GM23338 (cell line): ENCODE data around the gene PSMD13. TPM values are rescaled to one million over a fixed set of nuclear protein-coding genes. Genes with fewer than 3 reads are reported as not detected.

Experiments
- ATAC-seq: fragments of 200-7000 bp; cut with Tn5 transposase; 3 replicates; pipeline ENCODE4 v1.9.1; 2020
- DNase-seq: peaks from one replicate; pipeline ENCODE4 v3.0.0-alpha.2; 2015; ENCODE audit warnings: low spot score
- H2AFZ ChIP-seq: fragments of 200-600 bp; sonication (generic); 2 replicates; pipeline ENCODE4 v1.8.0; 2016; ENCODE audit warnings: antibody characterized with exemption, mild to moderate bottlenecking, moderate library complexity
- H3F3A ChIP-seq: fragments of 200-600 bp; sonication (generic); replicated peaks from 2 replicates; pipeline ENCODE4 v1.8.0; 2017; ENCODE audit warnings: antibody characterized with exemption, mixed run types, low read depth
- H3K27ac ChIP-seq: fragments of 200-600 bp; sonication (generic); 2 replicates; pipeline ENCODE4 v1.6.1; 2016; ENCODE audit warnings: low read depth
- H3K27me3 ChIP-seq: fragments of 200-600 bp; sonication (generic); 2 replicates; pipeline ENCODE4 v1.8.0; 2016; ENCODE audit warnings: mild to moderate bottlenecking, mixed run types, moderate library complexity; ENCODE audit not compliant: insufficient read depth
- H3K36me3 ChIP-seq: fragments of 200-600 bp; sonication (generic); 2 replicates; pipeline ENCODE4 v1.8.0; 2016; ENCODE audit warnings: mild to moderate bottlenecking; ENCODE audit not compliant: insufficient read depth
- H3K4me1 ChIP-seq: fragments of 200-600 bp; sonication (generic); 2 replicates; pipeline ENCODE4 v1.8.0; 2016; ENCODE audit warnings: mild to moderate bottlenecking, moderate library complexity; ENCODE audit not compliant: insufficient read depth
- H3K4me2 ChIP-seq: fragments of 200-600 bp; sonication (generic); 2 replicates; pipeline ENCODE4 v1.7.1; 2017; ENCODE audit warnings: mixed run types
- H3K4me3 ChIP-seq: fragments of 200-600 bp; sonication (generic); 2 replicates; pipeline ENCODE4 v1.6.1; 2016; ENCODE audit warnings: mixed run types
- H3K79me2 ChIP-seq: fragments of 200-600 bp; sonication (generic); replicated peaks from 2 replicates; pipeline ENCODE4 v1.8.0; 2017; ENCODE audit warnings: mild to moderate bottlenecking; ENCODE audit not compliant: insufficient read depth
- H3K9me2 ChIP-seq: fragments of 200-600 bp; sonication (generic); 2 replicates; pipeline ENCODE4 v1.8.0; 2017; ENCODE audit not compliant: insufficient read depth
- H4K20me1 ChIP-seq: fragments of 200-600 bp; sonication (generic); replicated peaks from 2 replicates; pipeline ENCODE4 v1.8.0; 2017; ENCODE audit warnings: mild to moderate bottlenecking; ENCODE audit not compliant: insufficient read depth
- H3K27ac Mint-ChIP-seq: 2 replicates; pipeline ENCODE4 v1.8.0; 2020; ENCODE audit warnings: inconsistent platforms, mild to moderate bottlenecking, moderate library complexity, mixed read lengths
- H3K27me3 Mint-ChIP-seq: 3 replicates; pipeline ENCODE4 v1.8.0; 2022; ENCODE audit warnings: low read depth, mild to moderate bottlenecking, moderate library complexity, mixed read lengths, inconsistent platforms; ENCODE audit not compliant: insufficient read depth, poor library complexity
- H3K36me3 Mint-ChIP-seq: 3 replicates; pipeline ENCODE4 v1.8.0; 2021; ENCODE audit warnings: low read depth, mild to moderate bottlenecking, inconsistent platforms, moderate library complexity, mixed read lengths
- H3K4me1 Mint-ChIP-seq: 3 replicates; pipeline ENCODE4 v1.8.0; 2020; ENCODE audit warnings: mild to moderate bottlenecking, inconsistent platforms, mixed read lengths
- H3K4me3 Mint-ChIP-seq: 3 replicates; pipeline ENCODE4 v1.8.0; 2021; ENCODE audit warnings: moderate library complexity, mild to moderate bottlenecking, inconsistent platforms, mixed read lengths
- H3K9me3 Mint-ChIP-seq: 3 replicates; pipeline ENCODE4 v1.8.0; 2020; ENCODE audit warnings: moderate library complexity, mild to moderate bottlenecking, inconsistent platforms, mixed read lengths
- CTCF ChIP-seq, 2 experiments: fragments of 200-600 bp in 1 of 2; sonication (generic) in 1 of 2; conservative IDR thresholded peaks; 2 replicates each; pipeline versions ENCODE4 v1.5.1 to v1.6.1; 2016 to 2017; ENCODE audit warnings: antibody characterized with exemption in 2 of 2, low read depth in 2 of 2, mild to moderate bottlenecking in 2 of 2, moderate library complexity in 1 of 2
- ETS1 ChIP-seq: IDR thresholded peaks from 2 replicates; pipeline ENCODE4 v1.6.1; 2016; ENCODE audit warnings: antibody characterized with exemption
- EZH2 ChIP-seq: fragments of 200-600 bp; sonication (generic); IDR thresholded peaks from one replicate; pipeline ENCODE4 v1.8.0; 2017; ENCODE audit warnings: antibody characterized with exemption, mild to moderate bottlenecking, low read depth; ENCODE audit not compliant: unreplicated experiment
- EZH2phosphoT487 ChIP-seq: fragments of 200-600 bp; sonication (generic); IDR thresholded peaks from one replicate; pipeline ENCODE4 v1.8.1; 2018; ENCODE audit warnings: antibody characterized with exemption; ENCODE audit not compliant: unreplicated experiment
- JUNB ChIP-seq: IDR thresholded peaks from one replicate; pipeline ENCODE4 v1.6.1; 2016; ENCODE audit warnings: antibody characterized with exemption; ENCODE audit not compliant: unreplicated experiment
- NANOG ChIP-seq: IDR thresholded peaks from 2 replicates; pipeline ENCODE4 v1.6.1; 2016; ENCODE audit warnings: antibody characterized with exemption, borderline replicate concordance
- POLR2AphosphoS5 ChIP-seq: IDR thresholded peaks from 2 replicates; pipeline ENCODE4 v1.6.1; 2016; ENCODE audit warnings: antibody characterized with exemption, low read depth
- ZNF114 ChIP-seq: fragments of 250-450 bp; sonication (Bioruptor Pico); IDR thresholded peaks from 2 replicates; pipeline ENCODE4 v1.5.0; 2020; ENCODE audit warnings: mild to moderate bottlenecking, moderate library complexity
- ZNF331 ChIP-seq: fragments of 250-450 bp; sonication (Bioruptor Pico); IDR thresholded peaks from 2 replicates; pipeline ENCODE4 v1.5.0; 2020; ENCODE audit warnings: low read depth, mild to moderate bottlenecking, moderate library complexity
- polyA plus RNA-seq: library from polyadenylated mRNA; unstranded; fragments of >200 nt; fragmentation: Nextera tagmentation; extraction: Ambion mirVana; gene quantifications from 2 replicates; pipeline ENCODE4 v1.2.1, GENCODE V29; 2016
- total RNA-seq: library from RNA; depleted of rRNA; stranded (reverse); fragments of >200 nt; shearing (Covaris generic); gene quantifications from 2 replicates; pipeline ENCODE4 v1.2.3, GENCODE V29; 2014
- TF ChIP-seq, protein P1 (sequence below): IDR thresholded peaks from one replicate; pipeline ENCODE4 v1.6.1; 2018; ENCODE audit warnings: antibody characterized with exemption; ENCODE audit not compliant: unreplicated experiment
- TF ChIP-seq, protein P2 (sequence below): fragments of 250-450 bp; sonication (Bioruptor Pico); IDR thresholded peaks from 2 replicates; pipeline ENCODE4 v1.5.0; 2020; ENCODE audit warnings: mild to moderate bottlenecking, moderate library complexity

Gene PSMD13
- total and polyA plus RNA-seq, 2 experiments from 2014 or later, result 111 to 114 TPM

DNA sequence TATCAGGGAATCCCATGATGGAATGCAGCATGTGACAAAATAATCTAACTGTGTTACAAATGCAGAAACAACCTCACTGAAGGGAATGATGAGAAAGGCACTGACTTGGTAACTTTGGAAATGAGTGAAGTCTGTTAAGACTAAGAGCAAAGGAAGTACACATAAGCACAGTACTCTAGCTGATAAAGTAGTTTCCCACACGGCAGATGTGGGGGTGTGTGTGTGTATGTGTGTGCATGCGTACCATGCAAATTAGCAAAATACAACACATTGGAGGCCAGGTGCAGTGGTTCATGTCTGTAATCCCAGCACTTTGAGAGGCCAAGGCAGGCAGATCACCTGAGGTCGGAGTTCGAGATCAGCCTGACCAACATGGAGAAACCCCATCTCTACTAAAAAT is 24.8 kb downstream of the PSMD13 start (continued):
- TF ChIP-seq EZH2, result no peak

DNA sequence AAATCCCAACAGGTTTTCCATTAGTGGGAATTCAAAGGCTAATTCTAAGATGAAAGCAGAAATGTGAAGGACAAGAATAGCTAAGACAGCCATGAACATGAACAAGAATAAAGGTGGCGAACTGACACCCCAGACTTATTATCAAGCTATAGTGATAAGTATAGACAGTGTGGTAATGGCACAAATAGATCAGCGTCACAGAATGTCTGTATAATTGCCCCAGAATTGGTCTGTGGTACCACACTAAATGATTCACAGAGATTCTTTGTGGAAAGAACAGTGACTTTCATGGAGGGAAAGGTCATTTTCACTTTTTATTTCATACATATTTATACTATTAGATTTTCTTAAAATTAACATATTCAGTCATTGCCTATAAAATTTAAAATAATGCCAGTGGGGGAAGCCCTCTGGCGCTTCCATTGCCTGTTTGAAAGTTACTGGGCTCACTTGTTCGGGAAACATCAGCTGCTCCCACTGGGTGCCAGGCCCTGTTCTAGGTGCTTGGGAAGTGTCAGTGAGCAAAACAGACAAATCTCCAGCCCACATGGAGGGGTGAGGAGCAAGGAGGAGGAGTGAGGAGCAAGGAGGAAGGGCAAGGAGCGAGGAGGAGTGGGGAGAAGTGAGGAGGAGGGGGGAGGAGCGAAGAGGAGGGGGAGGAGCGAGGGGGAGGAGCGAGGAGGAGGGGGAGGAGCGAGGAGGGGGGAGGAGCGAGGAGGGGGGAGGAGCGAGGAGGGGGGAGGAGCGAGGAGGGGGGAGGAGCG is 30.1 kb downstream of the PSMD13 start:
- H3K4me2 ChIP-seq, result no peak overlapping the region
- no peak for ATAC-seq
- H3K4me3 Mint-ChIP-seq, result no peak overlapping the region; the same call in 2 of the 3 replicates
- H3K36me3 ChIP-seq, result 0 out of 2 replicates have a peak, but pooled peaks cover 5% of the 10 kb centered on the region
- no peak overlapping the region for H2AFZ ChIP-seq
- H3K4me1 ChIP-seq, result peaks cover 14% of the 10 kb centered on the region; the same call in 1 of the 2 replicates
- TF ChIP-seq CTCF (conservative IDR thresholded peaks at IDR 0.05; ENCODE audit: low read depth in 2 of 2) (no peak), POLR2AphosphoS5 (no peak), EZH2phosphoT487 (no peak), ZNF114 (CRISPR knock-in tag) (no peak), ZNF331 (CRISPR knock-in tag) (no peak), EZH2 (no peak), ETS1 (no peak), JUNB (no peak), NANOG (no peak)
- TF ChIP-seq, protein P1, sequence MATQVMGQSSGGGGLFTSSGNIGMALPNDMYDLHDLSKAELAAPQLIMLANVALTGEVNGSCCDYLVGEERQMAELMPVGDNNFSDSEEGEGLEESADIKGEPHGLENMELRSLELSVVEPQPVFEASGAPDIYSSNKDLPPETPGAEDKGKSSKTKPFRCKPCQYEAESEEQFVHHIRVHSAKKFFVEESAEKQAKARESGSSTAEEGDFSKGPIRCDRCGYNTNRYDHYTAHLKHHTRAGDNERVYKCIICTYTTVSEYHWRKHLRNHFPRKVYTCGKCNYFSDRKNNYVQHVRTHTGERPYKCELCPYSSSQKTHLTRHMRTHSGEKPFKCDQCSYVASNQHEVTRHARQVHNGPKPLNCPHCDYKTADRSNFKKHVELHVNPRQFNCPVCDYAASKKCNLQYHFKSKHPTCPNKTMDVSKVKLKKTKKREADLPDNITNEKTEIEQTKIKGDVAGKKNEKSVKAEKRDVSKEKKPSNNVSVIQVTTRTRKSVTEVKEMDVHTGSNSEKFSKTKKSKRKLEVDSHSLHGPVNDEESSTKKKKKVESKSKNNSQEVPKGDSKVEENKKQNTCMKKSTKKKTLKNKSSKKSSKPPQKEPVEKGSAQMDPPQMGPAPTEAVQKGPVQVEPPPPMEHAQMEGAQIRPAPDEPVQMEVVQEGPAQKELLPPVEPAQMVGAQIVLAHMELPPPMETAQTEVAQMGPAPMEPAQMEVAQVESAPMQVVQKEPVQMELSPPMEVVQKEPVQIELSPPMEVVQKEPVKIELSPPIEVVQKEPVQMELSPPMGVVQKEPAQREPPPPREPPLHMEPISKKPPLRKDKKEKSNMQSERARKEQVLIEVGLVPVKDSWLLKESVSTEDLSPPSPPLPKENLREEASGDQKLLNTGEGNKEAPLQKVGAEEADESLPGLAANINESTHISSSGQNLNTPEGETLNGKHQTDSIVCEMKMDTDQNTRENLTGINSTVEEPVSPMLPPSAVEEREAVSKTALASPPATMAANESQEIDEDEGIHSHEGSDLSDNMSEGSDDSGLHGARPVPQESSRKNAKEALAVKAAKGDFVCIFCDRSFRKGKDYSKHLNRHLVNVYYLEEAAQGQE, result no peak
- TF ChIP-seq, protein P2, sequence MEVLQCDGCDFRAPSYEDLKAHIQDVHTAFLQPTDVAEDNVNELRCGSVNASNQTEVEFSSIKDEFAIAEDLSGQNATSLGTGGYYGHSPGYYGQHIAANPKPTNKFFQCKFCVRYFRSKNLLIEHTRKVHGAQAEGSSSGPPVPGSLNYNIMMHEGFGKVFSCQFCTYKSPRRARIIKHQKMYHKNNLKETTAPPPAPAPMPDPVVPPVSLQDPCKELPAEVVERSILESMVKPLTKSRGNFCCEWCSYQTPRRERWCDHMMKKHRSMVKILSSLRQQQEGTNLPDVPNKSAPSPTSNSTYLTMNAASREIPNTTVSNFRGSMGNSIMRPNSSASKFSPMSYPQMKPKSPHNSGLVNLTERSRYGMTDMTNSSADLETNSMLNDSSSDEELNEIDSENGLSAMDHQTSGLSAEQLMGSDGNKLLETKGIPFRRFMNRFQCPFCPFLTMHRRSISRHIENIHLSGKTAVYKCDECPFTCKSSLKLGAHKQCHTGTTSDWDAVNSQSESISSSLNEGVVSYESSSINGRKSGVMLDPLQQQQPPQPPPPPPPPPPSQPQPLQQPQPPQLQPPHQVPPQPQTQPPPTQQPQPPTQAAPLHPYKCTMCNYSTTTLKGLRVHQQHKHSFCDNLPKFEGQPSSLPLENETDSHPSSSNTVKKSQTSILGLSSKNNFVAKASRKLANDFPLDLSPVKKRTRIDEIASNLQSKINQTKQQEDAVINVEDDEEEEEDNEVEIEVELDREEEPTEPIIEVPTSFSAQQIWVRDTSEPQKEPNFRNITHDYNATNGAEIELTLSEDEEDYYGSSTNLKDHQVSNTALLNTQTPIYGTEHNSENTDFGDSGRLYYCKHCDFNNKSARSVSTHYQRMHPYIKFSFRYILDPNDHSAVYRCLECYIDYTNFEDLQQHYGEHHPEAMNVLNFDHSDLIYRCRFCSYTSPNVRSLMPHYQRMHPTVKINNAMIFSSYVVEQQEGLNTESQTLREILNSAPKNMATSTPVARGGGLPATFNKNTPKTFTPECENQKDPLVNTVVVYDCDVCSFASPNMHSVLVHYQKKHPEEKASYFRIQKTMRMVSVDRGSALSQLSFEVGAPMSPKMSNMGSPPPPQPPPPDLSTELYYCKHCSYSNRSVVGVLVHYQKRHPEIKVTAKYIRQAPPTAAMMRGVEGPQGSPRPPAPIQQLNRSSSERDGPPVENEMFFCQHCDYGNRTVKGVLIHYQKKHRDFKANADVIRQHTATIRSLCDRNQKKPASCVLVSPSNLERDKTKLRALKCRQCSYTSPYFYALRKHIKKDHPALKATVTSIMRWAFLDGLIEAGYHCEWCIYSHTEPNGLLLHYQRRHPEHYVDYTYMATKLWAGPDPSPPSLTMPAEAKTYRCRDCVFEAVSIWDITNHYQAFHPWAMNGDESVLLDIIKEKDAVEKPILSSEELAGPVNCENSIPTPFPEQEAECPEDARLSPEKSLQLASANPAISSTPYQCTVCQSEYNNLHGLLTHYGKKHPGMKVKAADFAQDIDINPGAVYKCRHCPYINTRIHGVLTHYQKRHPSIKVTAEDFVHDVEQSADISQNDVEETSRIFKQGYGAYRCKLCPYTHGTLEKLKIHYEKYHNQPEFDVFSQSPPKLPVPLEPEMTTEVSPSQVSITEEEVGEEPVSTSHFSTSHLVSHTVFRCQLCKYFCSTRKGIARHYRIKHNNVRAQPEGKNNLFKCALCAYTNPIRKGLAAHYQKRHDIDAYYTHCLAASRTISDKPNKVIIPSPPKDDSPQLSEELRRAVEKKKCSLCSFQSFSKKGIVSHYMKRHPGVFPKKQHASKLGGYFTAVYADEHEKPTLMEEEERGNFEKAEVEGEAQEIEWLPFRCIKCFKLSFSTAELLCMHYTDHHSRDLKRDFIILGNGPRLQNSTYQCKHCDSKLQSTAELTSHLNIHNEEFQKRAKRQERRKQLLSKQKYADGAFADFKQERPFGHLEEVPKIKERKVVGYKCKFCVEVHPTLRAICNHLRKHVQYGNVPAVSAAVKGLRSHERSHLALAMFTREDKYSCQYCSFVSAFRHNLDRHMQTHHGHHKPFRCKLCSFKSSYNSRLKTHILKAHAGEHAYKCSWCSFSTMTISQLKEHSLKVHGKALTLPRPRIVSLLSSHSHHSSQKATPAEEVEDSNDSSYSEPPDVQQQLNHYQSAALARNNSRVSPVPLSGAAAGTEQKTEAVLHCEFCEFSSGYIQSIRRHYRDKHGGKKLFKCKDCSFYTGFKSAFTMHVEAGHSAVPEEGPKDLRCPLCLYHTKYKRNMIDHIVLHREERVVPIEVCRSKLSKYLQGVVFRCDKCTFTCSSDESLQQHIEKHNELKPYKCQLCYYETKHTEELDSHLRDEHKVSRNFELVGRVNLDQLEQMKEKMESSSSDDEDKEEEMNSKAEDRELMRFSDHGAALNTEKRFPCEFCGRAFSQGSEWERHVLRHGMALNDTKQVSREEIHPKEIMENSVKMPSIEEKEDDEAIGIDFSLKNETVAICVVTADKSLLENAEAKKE (CRISPR knock-in tag), result no peak
- peaks cover 32% of the 10 kb centered on the region for H3K9me3 Mint-ChIP-seq
- no peaks in the 10 kb centered on the region for H4K20me1 ChIP-seq
- H3K4me1 Mint-ChIP-seq, result peaks cover 16% of the 10 kb centered on the region
- no peak overlapping the region for H3K27ac Mint-ChIP-seq
- peak; percentile 19 for DNase-seq
- no peak overlapping the region for H3K4me3 ChIP-seq
- H3K36me3 Mint-ChIP-seq, result peaks cover 18% of the 10 kb centered on the region; the same call in 2 of the 3 replicates
- H3K9me2 ChIP-seq, result no peaks in the 10 kb centered on the region
- no peaks in the 10 kb centered on the region for H3K27me3 ChIP-seq
- H3K79me2 ChIP-seq, result no peaks in the 10 kb centered on the region
- 0 out of 2 replicates have a peak, but pooled peaks cover 10% of the 10 kb centered on the region for H3F3A ChIP-seq
- H3K27ac ChIP-seq, result no peak overlapping the region
- H3K27me3 Mint-ChIP-seq, result peaks cover 10% of the 10 kb centered on the region
